ENCODE results near the gene EVX2.

The EVX2 gene

GRCh38 chr2:176090862-176091261, 7.1 kb upstream of the EVX2 start:
- TF ChIP-seq ZFX (IDR thresholded peaks at IDR 0.05) (no peak), CTCF (conservative IDR thresholded peaks at IDR 0.05) (no peak)
- H3K27ac ChIP-seq = no peak overlapping the region

- H3K27ac ChIP-seq = no peak overlapping the region
- TF ChIP-seq CTCF (conservative IDR thresholded peaks at IDR 0.05) (no peak), ZFX (IDR thresholded peaks at IDR 0.05) (no peak)
Measured at GRCh38 chr2:176089843-176090395, 6.2 kb upstream of the EVX2 start.

GRCh38 chr2:176088937-176089842, 5.4 kb upstream of the EVX2 start:
- no peak overlapping the region for H3K27ac ChIP-seq
- TF ChIP-seq ZFX (IDR thresholded peaks at IDR 0.05) = no peak
- no peak for TF ChIP-seq CTCF (conservative IDR thresholded peaks at IDR 0.05)

- TF ChIP-seq CTCF (conservative IDR thresholded peaks at IDR 0.05) (peak; percentile 90), ZFX (IDR thresholded peaks at IDR 0.05) (no peak)
- no peak overlapping the region for H3K27ac ChIP-seq
Measured at GRCh38 chr2:176088048-176088936, 4.5 kb upstream of the EVX2 start.

- H3K27ac ChIP-seq = no peak overlapping the region
- no peak for TF ChIP-seq CTCF (conservative IDR thresholded peaks at IDR 0.05)
- no peak for TF ChIP-seq ZFX (IDR thresholded peaks at IDR 0.05)
Measured at GRCh38 chr2:176087330-176088047, 3.7 kb upstream of the EVX2 start.

GRCh38 chr2:176085861-176086771, 2.4 kb upstream of the EVX2 start:
- TF ChIP-seq ZFX (IDR thresholded peaks at IDR 0.05) = no peak
- TF ChIP-seq CTCF (conservative IDR thresholded peaks at IDR 0.05) = peak; percentile 67
- no peak overlapping the region for H3K27ac ChIP-seq
